ENCODE data around the gene DHX35. TPM values are rescaled to one million over a fixed set of nuclear protein-coding genes. Genes with fewer than 3 reads are reported as not detected.

The DHX35 gene
- total and polyA plus RNA-seq, 2 of the 8 experiments (the other 6 are each of a cell fraction or from before 2014, with no cell fraction given) = 21.9 to 27.7 TPM

DNA sequence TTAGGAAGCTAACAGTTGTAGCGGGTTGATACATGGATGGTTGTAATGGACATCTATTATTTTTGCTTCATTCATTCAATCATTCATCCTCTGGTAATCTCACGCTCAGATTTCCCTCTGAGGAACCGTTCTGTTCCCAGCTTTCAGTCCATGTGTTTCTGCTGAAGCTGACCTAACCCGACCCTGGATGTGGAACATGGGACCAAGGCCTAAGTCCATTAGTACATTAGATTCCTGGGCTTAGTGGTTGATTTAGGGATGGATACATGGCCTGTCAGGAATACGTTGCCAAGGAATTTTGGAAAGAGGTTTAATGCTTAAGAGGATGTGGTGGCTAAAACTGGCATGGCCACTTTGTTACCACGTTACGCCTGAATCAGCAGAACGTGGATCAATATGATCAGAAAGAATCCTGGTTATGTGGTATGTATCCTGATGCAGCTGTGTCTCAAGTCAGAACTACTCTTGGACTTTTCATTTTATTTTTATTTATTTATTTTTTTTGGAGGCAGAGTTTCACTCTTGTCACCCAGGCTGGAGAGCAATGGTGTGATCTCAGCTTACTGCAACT lies 4.1 kb upstream of the DHX35 start:
- Histone ChIP-seq H2BK12ac (ENCODE audit: low read depth, low read length) (no peak overlapping the region), H3K18ac (ENCODE audit: extremely low read depth, low read length) (no peak overlapping the region), H3K79me1 (ENCODE audit: low read depth, low read length) (no peaks in the 10 kb centered on the region), H4K8ac (ENCODE audit: extremely low read depth, insufficient read depth, low read length) (no peak overlapping the region), H3K56ac (replicated peaks; ENCODE audit: insufficient read length, low read depth, low read length) (no peak overlapping the region), H3K4ac (replicated peaks; ENCODE audit: insufficient read length, low read depth, low read length) (no peak overlapping the region), H2BK20ac (ENCODE audit: low read length) (no peak overlapping the region), H3K4me2 (ENCODE audit: insufficient read depth in 1 of 2, low read depth in 2 of 2, low read length in 2 of 2) (no peak overlapping the region), H3K36me3 (ENCODE audit: control insufficient read depth in 2 of 4, insufficient read depth in 4 of 4, low read length in 3 of 4) (peaks cover 0 to 10% (median 0%) of the 10 kb centered on the region in 4 experiments; a peak in 3 of 8 replicates), H3K79me2 (ENCODE audit: control insufficient read depth in 1 of 2, insufficient read depth in 2 of 2, low read length in 2 of 2) (peaks cover 4 to 11% of the 10 kb centered on the region in 2 experiments; a peak in 3 of 4 replicates), H4K91ac (replicated peaks; ENCODE audit: insufficient read length, low read length) (no peak overlapping the region), H3K27me3 (replicated peaks in 1 of 4; ENCODE audit: control insufficient read depth in 3 of 4, extremely low read depth in 1 of 4, insufficient read depth in 3 of 4, low read length in 3 of 4) (no peaks in the 10 kb centered on the region), H3K4me3 (ENCODE audit: extremely low read depth in 1 of 4, insufficient read depth in 2 of 4, low read depth in 3 of 4, low read length in 4 of 4) (no peak overlapping the region), H3K4me1 (replicated peaks in 1 of 4; ENCODE audit: control insufficient read depth in 3 of 4, insufficient read depth in 4 of 4, low read length in 3 of 4) (peaks cover 0 to 4% (median 0%) of the 10 kb centered on the region in 4 experiments; a peak in 1 of 7 replicates), H2BK15ac (ENCODE audit: low read length) (no peak overlapping the region), H2BK120ac (replicated peaks; ENCODE audit: low read depth, low read length) (no peak overlapping the region), H3K14ac (ENCODE audit: insufficient read length) (no peak overlapping the region), H3K9ac (replicated peaks in 1 of 4; ENCODE audit: extremely low read depth in 1 of 4, low read depth in 3 of 4, low read length in 3 of 4) (no peak overlapping the region), H2BK5ac (ENCODE audit: low read depth, low read length) (no peak overlapping the region), H4K5ac (ENCODE audit: insufficient read length, low read depth, low read length) (no peak overlapping the region), H3K23ac (ENCODE audit: insufficient read length) (no peak overlapping the region), H3K23me2 (ENCODE audit: low read depth, low read length) (peaks cover 4% of the 10 kb centered on the region), H2AK5ac (ENCODE audit: low read depth, low read length) (no peak overlapping the region), H3K27ac (ENCODE audit: low read depth, low read length) (no peak overlapping the region), H3K9me3 (ENCODE audit: insufficient read depth in 2 of 2, low read depth in 1 of 2, low read length in 1 of 2) (no peaks in the 10 kb centered on the region), H2AFZ (ENCODE audit: low read length) (no peak overlapping the region), H4K20me1 (replicated peaks in 1 of 2; ENCODE audit: control insufficient read depth in 1 of 2, insufficient read depth in 2 of 2, low read length in 2 of 2) (no peaks in the 10 kb centered on the region)
- 94% methylated on average over 8 of the region's 8 CpGs; no CpG with 5 or more reads in 1 of the 2 experiments for WGBS, 2 experiments (ENCODE audit: extremely low coverage in 1 of 2, insufficient coverage in 1 of 2, insufficient read length in 1 of 2, insufficient replicate concordance in 2 of 2, low coverage in 1 of 2, low lambda C conversion rate in 2 of 2, missing lambda C conversion rate in 1 of 2)
- TF ChIP-seq FOSL1 (IDR thresholded peaks at IDR 0.05; ENCODE audit: insufficient read depth, low read depth, low read length) = no peak
- no peak for TF ChIP-seq TBP (IDR thresholded peaks at IDR 0.05; ENCODE audit: low read depth, low read length)
- TF ChIP-seq POU5F1 (IDR thresholded peaks at IDR 0.05; ENCODE audit: low read depth, low read length) = no peak
- no peak for TF ChIP-seq ASH2L (IDR thresholded peaks at IDR 0.05; ENCODE audit: low read length)
- TF ChIP-seq RNF2 (IDR thresholded peaks at IDR 0.05; ENCODE audit: borderline replicate concordance, low read depth, low read length, missing control alignments, poor library complexity, severe bottlenecking) = no peak
- TF ChIP-seq MAFK (IDR thresholded peaks at IDR 0.05; ENCODE audit: low read depth, low read length) = no peak
- no peak for TF ChIP-seq SUZ12 (IDR thresholded peaks at IDR 0.05; ENCODE audit: low read length)
- no peak for TF ChIP-seq YY1 (IDR thresholded peaks at IDR 0.05; ENCODE audit: low read depth, low read length)
- no peak for TF ChIP-seq KDM1A (IDR thresholded peaks at IDR 0.05; ENCODE audit: borderline replicate concordance, low read length)
- DNase-seq (ENCODE audit: low read depth in 1 of 2, low spot score in 2 of 2) (no peak), FAIRE-seq (no peak)
- CTCF ChIA-PET (ENCODE audit: partially characterized antibody) = interaction anchor here (0.6 to 1.6 kb wide), 3 partner anchors 9 to 91 kb away, joined by 3 to 5 read pairs (median 3); no protein-coding TSS in a partner anchor
- POLR2A ChIA-PET (ENCODE audit: partially characterized antibody) = interaction anchor here (1.0 to 1.6 kb wide), 3 partner anchors 29 to 32 kb away, joined by 3 to 4 read pairs (median 4); partner anchors contain the start of gene FAM83D
